HS-5 (cell line): ENCODE data around the gene FBXO8.

Source experiments
- DNase-seq: peaks from one replicate; pipeline ENCODE4 v3.0.0-alpha.2; 2012; ENCODE audit warnings: low read depth

The FBXO8 gene

GRCh38 chr4:174244441-174244840 is 39.0 kb downstream of the FBXO8 start:
- DNase-seq, result no peak

GRCh38 chr4:174241162-174241561 is 42.3 kb downstream of the FBXO8 start:
- DNase-seq, result no peak

- DNase-seq, result no peak
Observed at GRCh38 chr4:174236359-174236758, 47.1 kb downstream of the FBXO8 start.

- DNase-seq, result no peak
Observed at GRCh38 chr4:174230680-174231079, 52.8 kb downstream of the FBXO8 start.

DNA sequence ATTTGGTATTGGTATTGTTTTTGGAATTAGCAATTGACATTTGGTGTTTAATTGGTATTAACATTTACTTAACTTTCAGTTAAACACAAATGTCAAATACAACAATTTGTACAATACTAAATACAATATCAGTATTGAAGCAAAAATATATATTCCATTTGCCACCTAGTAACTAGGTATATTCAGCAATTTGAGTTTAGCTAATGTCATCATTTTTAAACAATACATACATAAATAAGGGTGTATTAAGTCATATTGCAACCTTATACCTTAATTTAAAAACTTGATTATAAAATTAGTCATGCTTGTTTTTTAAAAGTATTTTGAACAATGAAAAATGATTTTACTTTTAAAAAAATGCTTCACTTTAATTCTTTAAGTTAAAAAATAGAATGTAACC is 53.3 kb downstream of the FBXO8 start:
- no peak for DNase-seq

- DNase-seq, result no peak
Observed at GRCh38 chr4:174228988-174229387, 54.5 kb downstream of the FBXO8 start.

- DNase-seq, result no peak
Observed at GRCh38 chr4:174225349-174226049, 58.0 kb downstream of the FBXO8 start.

- DNase-seq, result no peak
Observed at GRCh38 chr4:174224550-174224949, 58.9 kb downstream of the FBXO8 start.

DNA sequence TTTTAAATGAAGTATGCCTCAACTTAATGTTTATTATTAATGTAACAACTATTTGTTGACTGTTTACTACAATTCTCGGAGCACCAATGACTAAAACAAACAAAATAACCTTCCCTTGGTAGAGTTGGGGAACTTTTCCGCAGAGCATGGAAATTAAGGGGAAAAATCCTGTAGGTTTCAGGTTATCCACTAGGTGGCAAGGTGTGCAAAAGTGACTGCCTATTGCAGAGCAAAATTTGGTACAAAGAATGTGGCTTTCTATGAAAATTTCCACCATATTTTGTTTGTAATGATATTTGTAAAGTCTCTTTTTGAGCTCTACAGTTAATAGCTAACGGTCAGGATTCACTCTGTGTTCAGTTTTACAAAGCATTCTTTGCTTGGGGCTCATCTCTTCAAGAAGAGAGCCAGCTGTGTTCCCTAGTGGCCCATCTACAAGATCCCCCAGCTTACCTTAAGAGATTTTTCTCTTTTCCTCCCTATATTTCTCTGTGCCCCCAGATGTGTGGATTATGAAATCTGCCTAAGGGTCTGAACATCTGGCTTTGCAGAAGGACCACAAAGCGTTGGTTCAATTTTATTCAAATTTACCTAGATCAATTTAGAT is 61.1 kb downstream of the FBXO8 start:
- DNase-seq, result no peak

DNA sequence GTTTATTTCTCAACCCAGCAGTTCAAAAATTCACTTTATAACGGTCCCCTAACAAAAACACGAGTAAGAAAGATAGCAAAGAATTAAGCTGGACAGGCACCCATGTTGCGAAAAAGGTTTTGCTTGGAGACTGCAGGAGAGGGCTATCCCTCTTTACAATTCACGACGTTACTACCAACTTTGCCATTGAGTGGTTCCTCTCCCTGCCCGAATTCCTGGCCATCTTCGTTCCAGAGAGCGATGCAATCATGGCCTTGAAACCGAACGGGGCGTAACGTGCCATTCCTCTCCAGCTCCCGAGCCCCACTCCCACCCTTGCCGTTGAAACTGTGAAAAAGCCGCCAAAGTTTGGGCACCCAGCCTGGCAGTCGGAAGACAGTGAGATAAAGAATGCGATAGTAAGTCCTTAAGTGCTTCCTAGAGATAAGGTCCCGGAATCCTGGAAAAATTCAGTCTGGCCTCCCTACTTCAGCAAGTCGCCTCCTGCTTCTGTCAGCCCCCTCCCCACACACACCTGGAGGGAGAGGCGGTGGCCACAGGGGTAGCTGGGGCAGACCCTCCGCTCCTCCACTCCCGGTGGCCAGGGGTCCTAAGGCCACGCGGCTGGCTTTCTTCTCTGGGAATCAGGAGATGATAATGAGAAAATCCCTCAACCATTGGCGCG is 65.2 kb downstream of the FBXO8 start:
- no peak for DNase-seq

DNA sequence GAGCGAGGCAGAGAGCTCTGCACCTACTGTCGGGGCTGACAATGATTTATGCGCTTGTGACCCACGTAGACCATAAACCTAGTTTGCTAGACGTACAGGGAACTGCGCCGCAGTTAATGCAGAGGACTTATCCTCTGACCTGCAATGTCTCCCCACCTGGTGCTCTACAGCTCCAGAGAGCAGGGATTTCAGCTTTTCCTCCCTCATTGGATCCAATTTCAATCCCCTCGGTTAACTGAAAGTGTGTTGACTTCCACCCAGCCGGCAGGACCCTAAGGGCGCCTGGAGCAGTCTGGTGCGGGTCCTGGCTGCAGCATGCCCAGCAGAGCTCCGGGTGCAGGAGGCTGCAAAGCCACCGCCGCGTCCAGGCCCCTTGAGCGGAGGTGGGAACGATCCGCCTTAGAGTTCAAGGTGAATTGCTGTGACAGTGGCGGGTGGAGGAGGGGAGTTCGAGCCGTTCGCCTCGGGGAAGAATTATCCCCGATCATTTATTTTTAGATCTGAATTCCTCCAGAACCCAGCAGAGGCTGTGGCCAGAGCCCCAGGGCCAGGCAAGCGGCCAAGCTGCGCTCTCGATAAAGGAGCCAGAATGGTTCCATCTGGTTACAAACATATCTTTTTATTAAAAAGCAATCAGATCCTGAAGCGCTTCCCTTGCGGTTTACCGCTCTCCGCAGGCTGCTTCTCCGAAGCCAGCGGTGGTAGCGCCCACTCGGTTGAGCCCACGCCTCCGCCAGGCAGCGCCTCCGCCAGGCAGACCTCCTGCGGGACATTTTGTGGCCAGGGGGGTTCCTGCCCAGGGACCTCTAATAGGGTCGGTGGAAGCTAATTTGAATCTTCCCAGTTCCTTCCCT is 66.0 kb downstream of the FBXO8 start:
- no peak for DNase-seq

DNA sequence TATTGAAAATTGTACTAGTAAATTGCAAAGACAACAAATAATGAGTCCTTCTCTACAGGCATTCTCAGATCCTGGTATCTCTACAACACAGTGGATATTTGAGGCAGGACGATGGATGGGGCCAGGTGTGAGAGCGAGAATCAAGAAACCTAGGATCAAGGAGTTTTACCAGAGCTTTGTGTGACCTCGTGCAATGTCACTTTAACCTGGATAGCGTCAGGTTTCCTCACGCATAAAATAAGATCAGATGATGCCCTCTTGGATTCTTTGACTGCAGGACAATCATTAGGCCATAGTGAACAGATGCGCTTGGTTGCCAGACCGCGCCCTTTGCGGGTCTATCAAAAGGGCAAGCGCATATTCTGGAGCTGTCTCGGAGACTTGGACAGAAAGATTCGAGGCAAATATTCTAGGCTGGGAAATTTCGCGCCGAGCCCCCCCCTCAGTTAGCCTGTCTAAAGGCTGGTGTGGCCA is 66.6 kb downstream of the FBXO8 start:
- no peak for DNase-seq

DNA sequence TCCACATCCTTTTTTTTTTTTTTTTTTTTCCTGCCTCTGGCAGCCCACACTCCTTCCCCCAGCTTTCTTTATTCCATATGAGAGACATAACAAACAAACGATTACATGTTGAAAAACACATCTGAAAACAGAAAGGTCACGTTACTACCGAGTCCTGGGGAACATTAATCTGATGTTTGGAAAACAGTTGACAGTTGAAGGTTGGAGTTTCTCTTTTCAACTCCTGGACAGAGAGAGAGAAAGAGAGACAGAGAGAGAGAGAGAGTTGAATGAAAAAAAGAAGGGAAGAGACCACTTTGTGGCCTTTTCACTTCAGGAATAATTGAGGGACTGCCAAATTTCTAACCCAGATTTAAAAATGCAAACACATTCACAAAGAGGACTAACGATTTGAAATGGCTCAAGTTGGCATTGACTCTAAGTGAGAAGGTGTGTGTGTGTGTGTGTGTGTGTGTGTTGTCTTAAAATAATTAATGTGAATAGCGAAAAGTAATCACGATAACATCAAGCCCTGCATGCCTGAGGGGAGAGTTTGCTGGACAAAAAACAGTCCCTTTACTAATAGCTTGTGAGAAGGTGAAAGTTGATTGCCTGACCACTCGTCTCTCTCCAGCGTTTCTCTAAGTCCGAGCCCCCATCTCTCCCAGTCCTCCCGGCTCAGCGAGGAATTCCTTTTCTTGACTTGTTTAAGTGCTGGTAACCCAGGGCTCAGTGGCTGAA is 67.3 kb downstream of the FBXO8 start:
- DNase-seq, result no peak

- no peak for DNase-seq
Observed at GRCh38 chr4:174215057-174215456, 68.4 kb downstream of the FBXO8 start.

GRCh38 chr4:174214101-174214878 is 69.2 kb downstream of the FBXO8 start:
- DNase-seq, result no peak

- no peak for DNase-seq
Observed at GRCh38 chr4:174213731-174214100, 69.8 kb downstream of the FBXO8 start.

- no peak for DNase-seq
Observed at GRCh38 chr4:174212061-174212460, 71.4 kb downstream of the FBXO8 start.

GRCh38 chr4:174211622-174212044 is 71.8 kb downstream of the FBXO8 start:
- DNase-seq, result no peak

DNA sequence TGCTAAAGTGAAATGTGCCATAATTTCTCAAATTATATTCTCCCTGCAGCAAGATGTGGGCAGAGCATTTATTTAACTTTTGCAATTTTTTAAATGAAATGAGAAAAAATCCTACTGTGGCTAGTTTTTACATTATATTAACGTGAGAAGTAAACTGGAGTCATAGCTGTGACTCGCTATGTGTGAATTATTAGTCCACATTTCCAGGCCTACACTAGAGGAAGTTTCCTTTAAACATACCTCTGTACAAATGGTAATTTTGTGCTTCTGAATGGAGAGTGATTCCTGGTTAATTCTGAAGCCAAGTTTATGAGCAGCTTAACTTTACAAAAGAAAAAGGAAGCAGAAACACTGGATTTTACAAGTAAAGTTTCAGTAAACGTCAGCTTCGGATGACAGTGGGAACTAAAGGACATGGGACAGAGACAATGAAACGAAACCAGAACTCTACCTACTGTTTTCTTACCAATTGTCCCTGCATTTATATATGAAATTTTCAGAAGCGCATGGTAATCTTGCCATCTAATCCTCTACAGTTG is 72.4 kb downstream of the FBXO8 start:
- no peak for DNase-seq

- no peak for DNase-seq
Observed at GRCh38 chr4:174210354-174210753, 73.1 kb downstream of the FBXO8 start.

DNA sequence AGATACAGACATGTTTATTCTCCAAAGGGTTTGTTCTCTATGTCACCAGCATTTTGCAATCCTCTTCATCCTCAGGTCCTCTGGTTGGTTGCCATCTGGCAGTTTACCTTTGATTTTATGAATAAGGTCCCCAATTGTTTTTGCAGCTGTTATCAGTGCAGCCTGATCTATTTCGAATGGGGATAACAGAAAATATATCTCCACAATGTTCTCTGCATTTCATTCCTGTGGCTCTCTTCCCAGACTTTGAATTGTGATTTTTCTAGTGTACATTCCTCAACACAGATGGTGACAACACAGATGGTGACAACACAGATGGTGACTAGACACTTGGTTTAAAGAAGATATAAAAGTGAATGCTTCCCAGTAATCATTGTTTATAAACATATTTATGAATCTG is 74.1 kb downstream of the FBXO8 start:
- no peak for DNase-seq
